GM10266 (cell line): ENCODE data around the gene SNX24.
A peak's percentile ranks its signal among the peaks of the same experiment; 100 is the strongest.

Experiments
- DNase-seq: peaks from one replicate; pipeline ENCODE4 v3.0.0; 2012; ENCODE audit errors: extremely low spot score
- TF ChIP-seq, protein P1 (sequence below): IDR thresholded peaks from 2 replicates; pipeline ENCODE4 v1.5.1; 2012; ENCODE audit warnings: mild to moderate bottlenecking, low read depth; ENCODE audit not compliant: control insufficient read depth, insufficient read depth; ENCODE audit errors: missing control alignments

Gene SNX24

DNA sequence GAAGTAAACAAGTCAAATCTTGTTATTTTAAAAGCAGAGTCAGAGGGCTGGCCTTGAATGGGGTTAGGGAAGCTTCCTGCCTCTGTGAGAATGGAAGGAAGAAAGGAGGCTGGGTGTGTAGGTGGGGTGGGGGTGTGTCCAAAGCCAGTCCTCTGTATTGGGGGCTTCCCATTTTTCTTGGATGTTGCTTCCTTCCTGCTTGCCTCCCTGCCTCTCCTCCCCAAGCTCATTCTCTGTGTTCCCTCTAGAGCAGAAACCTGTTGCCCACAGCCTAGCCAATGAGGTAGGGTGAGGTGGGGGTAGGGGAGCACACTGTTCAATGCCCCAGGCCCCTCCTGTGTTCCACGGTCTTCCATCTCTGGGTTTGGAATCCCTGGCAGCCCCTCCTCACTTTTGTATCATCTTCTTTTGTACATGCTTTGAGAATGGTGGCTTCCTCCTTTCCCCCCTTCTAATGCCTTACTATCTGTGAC lies 39.7 kb downstream of the SNX24 start:
- DNase-seq, result no peak
- TF ChIP-seq, protein P1, sequence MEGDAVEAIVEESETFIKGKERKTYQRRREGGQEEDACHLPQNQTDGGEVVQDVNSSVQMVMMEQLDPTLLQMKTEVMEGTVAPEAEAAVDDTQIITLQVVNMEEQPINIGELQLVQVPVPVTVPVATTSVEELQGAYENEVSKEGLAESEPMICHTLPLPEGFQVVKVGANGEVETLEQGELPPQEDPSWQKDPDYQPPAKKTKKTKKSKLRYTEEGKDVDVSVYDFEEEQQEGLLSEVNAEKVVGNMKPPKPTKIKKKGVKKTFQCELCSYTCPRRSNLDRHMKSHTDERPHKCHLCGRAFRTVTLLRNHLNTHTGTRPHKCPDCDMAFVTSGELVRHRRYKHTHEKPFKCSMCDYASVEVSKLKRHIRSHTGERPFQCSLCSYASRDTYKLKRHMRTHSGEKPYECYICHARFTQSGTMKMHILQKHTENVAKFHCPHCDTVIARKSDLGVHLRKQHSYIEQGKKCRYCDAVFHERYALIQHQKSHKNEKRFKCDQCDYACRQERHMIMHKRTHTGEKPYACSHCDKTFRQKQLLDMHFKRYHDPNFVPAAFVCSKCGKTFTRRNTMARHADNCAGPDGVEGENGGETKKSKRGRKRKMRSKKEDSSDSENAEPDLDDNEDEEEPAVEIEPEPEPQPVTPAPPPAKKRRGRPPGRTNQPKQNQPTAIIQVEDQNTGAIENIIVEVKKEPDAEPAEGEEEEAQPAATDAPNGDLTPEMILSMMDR, result no peak

DNA sequence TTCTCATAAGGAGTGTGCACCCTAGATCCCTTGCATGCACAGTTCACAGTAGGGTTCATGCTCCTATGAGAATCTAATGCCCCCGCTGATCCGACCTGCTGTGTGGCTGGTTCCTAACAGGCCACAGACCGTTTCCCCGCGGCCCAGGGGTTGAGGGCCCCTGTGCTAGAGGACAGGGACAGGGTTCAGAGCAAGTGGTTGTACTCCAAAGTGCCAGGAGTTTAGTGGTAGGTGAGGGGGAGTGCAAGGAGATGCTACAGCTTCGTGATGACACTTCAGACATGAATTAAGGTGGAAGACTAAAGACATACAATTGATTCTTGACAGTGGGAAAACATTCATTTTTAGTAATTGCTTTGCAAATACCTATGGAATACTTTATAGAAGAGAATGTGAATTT lies 40.5 kb downstream of the SNX24 start:
- DNase-seq, result no peak
- TF ChIP-seq, protein P1, result no peak

DNA sequence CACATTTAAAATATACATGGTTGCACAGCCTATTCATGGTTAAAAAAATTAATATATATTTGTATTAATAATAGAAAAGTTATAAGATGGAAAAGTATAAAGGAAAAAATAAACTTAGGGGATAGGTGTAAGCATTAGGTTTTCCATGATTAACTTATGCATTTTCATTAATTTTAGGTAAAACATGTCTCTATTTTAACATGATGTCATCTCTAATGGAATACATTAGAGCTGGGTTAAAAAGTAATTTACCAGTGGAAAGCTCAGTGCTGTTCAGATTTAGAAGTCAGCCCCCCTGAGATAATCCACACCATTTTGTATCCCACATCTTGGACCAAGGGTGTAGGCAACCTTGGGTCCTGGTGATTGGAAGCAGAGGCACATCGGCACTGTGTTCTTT lies 49.7 kb downstream of the SNX24 start:
- TF ChIP-seq, protein P1, result no peak

DNA sequence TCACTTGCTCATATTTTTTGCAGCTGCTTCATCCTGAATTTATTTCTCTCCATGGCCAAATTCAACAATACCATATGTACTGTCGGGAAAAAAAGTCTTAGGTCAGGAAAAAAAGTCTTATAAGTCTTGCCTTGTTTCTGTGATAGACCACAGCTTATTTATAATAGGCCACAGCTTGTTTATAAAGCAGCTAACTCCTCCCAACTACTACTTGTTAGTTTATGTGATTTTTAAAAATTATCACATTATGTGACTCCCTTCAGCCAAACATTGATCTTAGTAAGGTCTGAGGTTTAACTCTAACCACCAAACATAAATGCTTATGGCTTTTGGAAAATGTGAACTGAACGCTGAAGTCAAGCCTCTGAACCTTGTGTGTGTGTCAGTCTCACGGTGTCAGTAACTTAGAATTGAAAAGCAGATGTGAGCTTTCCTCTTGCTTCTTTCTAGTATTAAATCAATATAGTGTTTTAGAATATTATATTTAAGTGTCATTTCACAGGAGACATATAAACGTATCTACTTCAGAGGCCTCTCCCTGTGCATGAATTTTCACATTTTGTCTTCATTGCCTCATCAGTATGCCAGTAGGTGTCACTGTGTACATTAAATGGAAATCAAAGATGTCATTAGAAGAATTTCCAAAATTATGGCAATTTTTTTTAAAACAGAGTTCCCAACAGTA lies 51.3 kb downstream of the SNX24 start:
- no peak for DNase-seq
- TF ChIP-seq, protein P1, result peak; percentile 46

More for the DNA sequence above, 49.7 kb downstream of the SNX24 start:
- no peak for DNase-seq

DNA sequence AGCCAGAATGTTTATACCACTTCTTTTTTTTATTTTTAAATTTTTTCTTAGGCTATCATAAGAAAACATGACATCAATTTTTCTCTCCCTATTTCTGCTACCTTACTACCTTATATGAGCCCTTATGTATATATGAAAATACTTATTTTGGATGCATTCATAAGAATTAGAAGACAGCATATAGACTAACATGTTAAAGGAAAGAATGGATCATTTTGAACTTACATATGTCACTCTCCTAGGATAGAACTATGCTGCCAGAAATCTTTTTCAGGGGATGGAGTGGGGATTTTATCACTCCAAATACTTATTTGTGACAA lies 51.8 kb downstream of the SNX24 start:
- TF ChIP-seq, protein P1, result no peak

DNA sequence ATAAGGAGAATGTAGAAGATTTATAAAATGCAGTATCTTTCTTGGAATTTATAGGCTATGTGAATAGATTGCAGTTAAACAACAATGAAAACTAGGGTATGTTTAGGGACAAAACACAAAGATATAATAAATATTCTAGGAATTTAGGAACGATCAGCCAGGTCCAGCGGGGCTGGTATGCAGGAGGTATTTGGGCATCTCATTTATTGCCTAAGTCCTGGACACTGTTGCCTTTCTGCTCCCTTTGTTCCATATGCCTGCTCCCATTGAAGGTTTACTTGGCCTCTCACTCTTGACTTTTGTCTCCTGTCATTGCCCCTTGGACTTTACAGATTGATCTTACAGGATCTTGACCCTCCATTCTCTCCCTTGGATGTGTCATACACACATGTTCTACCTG lies 55.9 kb downstream of the SNX24 start:
- DNase-seq, result no peak
- TF ChIP-seq, protein P1, result no peak

More for the DNA sequence above, 51.8 kb downstream of the SNX24 start:
- no peak for DNase-seq

DNA sequence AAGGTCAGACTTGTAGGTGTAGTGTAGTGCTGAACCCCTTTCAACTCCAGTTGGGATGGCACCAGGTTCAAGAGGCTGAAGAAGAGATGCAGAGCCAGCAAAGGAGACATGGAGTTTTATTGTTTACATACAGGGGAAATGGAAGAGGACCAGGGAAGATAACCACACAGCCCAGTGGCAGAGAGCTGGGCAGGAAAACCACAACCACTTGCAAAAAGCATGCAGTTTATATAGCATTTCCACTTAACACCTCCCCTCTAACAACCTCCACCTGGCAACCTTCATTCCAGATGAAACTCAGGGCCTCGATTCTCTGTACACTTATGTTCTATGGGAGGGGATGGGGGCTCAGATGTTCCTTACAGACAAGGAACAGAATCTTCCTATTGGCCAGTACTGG lies 56.9 kb downstream of the SNX24 start:
- no peak for DNase-seq
- TF ChIP-seq, protein P1, result no peak
